DOHH2 (cell line): Measurements from ENCODE around the gene C1QTNF1.

Experiments
- CTCF ChIP-seq: fragments of 200-600 bp; sonication (generic); IDR thresholded peaks from one replicate; pipeline ENCODE4 v1.5.1; 2014; ENCODE audit warnings: antibody characterized with exemption, mild to moderate bottlenecking, low read depth, low read length; ENCODE audit not compliant: poor library complexity, severe bottlenecking
- EZH2phosphoT487 ChIP-seq: fragments of 200-600 bp; sonication (generic); IDR thresholded peaks from 2 replicates; pipeline ENCODE4 v1.6.1; 2017; ENCODE audit warnings: borderline replicate concordance, mild to moderate bottlenecking, antibody characterized with exemption, low read length, moderate library complexity, mixed read lengths

DNA sequence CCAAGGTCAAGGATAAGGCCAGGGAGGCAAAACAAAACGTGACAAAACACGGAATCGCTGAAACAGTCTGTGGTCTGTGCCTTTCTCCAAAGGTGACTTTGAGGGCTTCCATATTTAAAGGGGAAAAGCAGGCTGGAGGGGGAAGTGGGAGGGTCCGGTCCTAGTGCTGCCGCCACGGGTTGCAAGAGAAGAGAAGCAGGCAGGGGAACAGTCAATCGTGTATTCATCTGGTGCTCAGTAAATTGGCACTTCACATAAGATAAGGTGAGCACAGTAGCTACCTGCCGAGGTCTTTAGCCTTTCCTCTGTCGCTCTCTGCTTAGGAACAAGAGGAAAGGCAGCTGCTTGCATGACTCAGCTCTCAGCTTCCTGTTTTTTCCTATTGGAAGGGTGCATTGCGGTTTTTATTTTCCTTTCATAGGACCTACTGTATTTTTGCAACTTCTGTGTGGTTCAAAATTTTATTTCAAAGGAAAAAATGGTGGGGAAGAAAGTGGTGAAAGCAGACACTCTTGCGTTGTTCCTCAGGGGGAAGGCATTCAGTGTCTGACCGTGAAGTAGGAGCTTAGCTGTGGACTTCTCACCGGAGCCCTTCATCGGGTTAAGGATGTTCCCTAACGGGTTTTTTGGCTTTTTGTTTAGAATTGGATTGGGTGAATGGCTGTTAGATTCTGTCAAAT lies 37.2 kb upstream of the C1QTNF1 start:
- TF ChIP-seq CTCF (no peak), EZH2phosphoT487 (no peak)
